ENCODE measurements around the gene CEACAM16.

- no peak for TF ChIP-seq CTCF (IDR thresholded peaks at IDR 0.05 in 8 of 11, conservative IDR thresholded peaks at IDR 0.05 in 3 of 11)
- no peak for TF ChIP-seq POLR2AphosphoS5 (IDR thresholded peaks at IDR 0.05)
- TF ChIP-seq POLR2A (IDR thresholded peaks at IDR 0.05), result no peak
These were observed 1.8 kb upstream of the CEACAM16 start for GRCh38 chr19:44696939-44697669.
